WTC11 (cell line): Measurements from ENCODE around the gene RASL11B. TPM values are rescaled to one million over a fixed set of nuclear protein-coding genes. Genes with fewer than 3 reads are reported as not detected.

ENCODE experiments used
- ATAC-seq: fragments of 200-7000 bp; cut with Tn5 transposase; 2 replicates; pipeline ENCODE4 v1.10.0; 2021; ENCODE audit warnings: mild to moderate bottlenecking, moderate library complexity
- CTCF ChIA-PET: fragments of 300-600 bp; sonication (Branson Sonifier 250); formaldehyde crosslinking; loops from one replicate; lab custom pipeline; 2021; ENCODE audit warnings: antibody characterized with exemption; lab: Charles Lee
- POLR2A ChIA-PET: fragments of 350-600 bp; sonication (Branson Sonifier 250); formaldehyde crosslinking; loops from one replicate; lab custom pipeline; 2021; ENCODE audit warnings: antibody characterized with exemption; lab: Charles Lee
- DNase-seq: peaks from one replicate; pipeline ENCODE4 v3.0.0; 2021; ENCODE audit warnings: low spot score
- H3K27ac Mint-ChIP-seq: 2 replicates; pipeline ENCODE4 v1.8.0; 2021; ENCODE audit warnings: mixed read lengths
- H3K27me3 Mint-ChIP-seq: 2 replicates; pipeline ENCODE4 v1.8.0; 2021; ENCODE audit warnings: low read depth, mild to moderate bottlenecking, moderate library complexity, mixed read lengths
- H3K36me3 Mint-ChIP-seq: 2 replicates; pipeline ENCODE4 v1.8.0; 2021; ENCODE audit warnings: mixed read lengths
- H3K4me1 Mint-ChIP-seq: 2 replicates; pipeline ENCODE4 v1.8.0; 2022; ENCODE audit warnings: mixed read lengths
- H3K4me3 Mint-ChIP-seq: 2 replicates; pipeline ENCODE4 v1.8.0; 2021; ENCODE audit warnings: mild to moderate bottlenecking, moderate library complexity, mixed read lengths
- H3K9me3 Mint-ChIP-seq: 2 replicates; pipeline ENCODE4 v1.8.0; 2021; ENCODE audit warnings: mixed read lengths
- ATF1 ChIP-seq: sonication (generic); formaldehyde crosslinking; IDR thresholded peaks from 2 replicates; pipeline ENCODE4 v1.8.1; 2023; ENCODE audit warnings: mild to moderate bottlenecking, moderate library complexity, missing genetic modification reagents
- CREB1 ChIP-seq: sonication (generic); formaldehyde crosslinking; IDR thresholded peaks from 2 replicates; pipeline ENCODE4 v1.8.0; 2023; ENCODE audit warnings: mild to moderate bottlenecking, missing genetic modification reagents
- CREM ChIP-seq: sonication (generic); formaldehyde crosslinking; IDR thresholded peaks from 2 replicates; pipeline ENCODE4 v1.8.1; 2022; ENCODE audit warnings: mild to moderate bottlenecking, missing genetic modification reagents, moderate library complexity
- FOXJ3 ChIP-seq: sonication (generic); formaldehyde crosslinking; IDR thresholded peaks from 2 replicates; pipeline ENCODE4 v1.9.0; 2021; ENCODE audit warnings: missing genetic modification reagents, mild to moderate bottlenecking, borderline replicate concordance
- IRF2 ChIP-seq: sonication (generic); formaldehyde crosslinking; IDR thresholded peaks from 2 replicates; pipeline ENCODE4 v1.8.0; 2022; ENCODE audit warnings: low read depth, missing genetic modification reagents, borderline replicate concordance
- JAZF1 ChIP-seq: fragments of 250-450 bp; sonication (Bioruptor Pico); IDR thresholded peaks from 2 replicates; pipeline ENCODE4 v1.9.0; 2021; ENCODE audit warnings: moderate library complexity, mild to moderate bottlenecking, inconsistent platforms
- JUN ChIP-seq: sonication (generic); formaldehyde crosslinking; IDR thresholded peaks from 2 replicates; pipeline ENCODE4 v1.8.0; 2023; ENCODE audit warnings: mild to moderate bottlenecking, missing genetic modification reagents
- NFATC4 ChIP-seq: fragments of 250-450 bp; sonication (Bioruptor Pico); IDR thresholded peaks from 2 replicates; pipeline ENCODE4 v1.9.0; 2021; ENCODE audit warnings: mild to moderate bottlenecking
- RORB ChIP-seq: fragments of 250-450 bp; sonication (Bioruptor Pico); IDR thresholded peaks from 2 replicates; pipeline ENCODE4 v1.9.0; 2021; ENCODE audit warnings: mild to moderate bottlenecking
- TEAD1 ChIP-seq: sonication (generic); formaldehyde crosslinking; IDR thresholded peaks from 2 replicates; pipeline ENCODE4 v1.8.0; 2022; ENCODE audit warnings: mild to moderate bottlenecking, missing genetic modification reagents
- ZBTB21 ChIP-seq: sonication (generic); formaldehyde crosslinking; IDR thresholded peaks from 2 replicates; pipeline ENCODE4 v1.8.1; 2023; ENCODE audit warnings: mild to moderate bottlenecking, missing genetic modification reagents, borderline replicate concordance
- ZNF138 ChIP-seq: sonication (generic); formaldehyde crosslinking; conservative IDR thresholded peaks from 2 replicates; pipeline ENCODE4 v1.8.1; 2022; ENCODE audit warnings: mild to moderate bottlenecking, moderate library complexity, missing genetic modification reagents
- total RNA-seq: library from RNA; stranded (reverse); gene quantifications from 3 replicates; pipeline ENCODE4 v1.2.3, GENCODE V29; 2021
- TF ChIP-seq, protein P1 (sequence below): fragments of 250-450 bp; sonication (Bioruptor Pico); IDR thresholded peaks from 2 replicates; pipeline ENCODE4 v1.9.0; 2021; ENCODE audit warnings: mild to moderate bottlenecking
- TF ChIP-seq, protein P2 (sequence below): fragments of 250-450 bp; sonication (Bioruptor Pico); IDR thresholded peaks from 2 replicates; pipeline ENCODE4 v2.1.2; 2022; ENCODE audit warnings: mild to moderate bottlenecking, moderate library complexity
- TF ChIP-seq, protein P3 (sequence below): sonication (generic); formaldehyde crosslinking; IDR thresholded peaks from 2 replicates; pipeline ENCODE4 v1.8.1; 2023; ENCODE audit warnings: mild to moderate bottlenecking, missing genetic modification reagents, moderate library complexity
- TF ChIP-seq, protein P4 (sequence below): fragments of 250-450 bp; sonication (Bioruptor Pico); IDR thresholded peaks from 2 replicates; pipeline ENCODE4 v1.9.0; 2021; ENCODE audit warnings: mild to moderate bottlenecking
- TF ChIP-seq, protein P5 (sequence below): sonication (generic); formaldehyde crosslinking; IDR thresholded peaks from 2 replicates; pipeline ENCODE4 v1.8.0; 2022; ENCODE audit warnings: mild to moderate bottlenecking, missing genetic modification reagents
- TF ChIP-seq, protein P6 (sequence below): sonication (generic); formaldehyde crosslinking; IDR thresholded peaks from 2 replicates; pipeline ENCODE4 v1.8.1; 2022; ENCODE audit warnings: missing genetic modification reagents, borderline replicate concordance
- TF ChIP-seq, protein P7 (sequence below): sonication (generic); formaldehyde crosslinking; IDR thresholded peaks from 2 replicates; pipeline ENCODE4 v1.8.0; 2022; ENCODE audit warnings: mild to moderate bottlenecking, missing genetic modification reagents
- TF ChIP-seq, protein P8 (sequence below): sonication (generic); formaldehyde crosslinking; IDR thresholded peaks from 2 replicates; pipeline ENCODE4 v1.8.1; 2022; ENCODE audit warnings: mild to moderate bottlenecking, moderate library complexity, missing genetic modification reagents

RASL11B gene
- total RNA-seq, 1 experiment from 2014 or later: 58.5 TPM

DNA sequence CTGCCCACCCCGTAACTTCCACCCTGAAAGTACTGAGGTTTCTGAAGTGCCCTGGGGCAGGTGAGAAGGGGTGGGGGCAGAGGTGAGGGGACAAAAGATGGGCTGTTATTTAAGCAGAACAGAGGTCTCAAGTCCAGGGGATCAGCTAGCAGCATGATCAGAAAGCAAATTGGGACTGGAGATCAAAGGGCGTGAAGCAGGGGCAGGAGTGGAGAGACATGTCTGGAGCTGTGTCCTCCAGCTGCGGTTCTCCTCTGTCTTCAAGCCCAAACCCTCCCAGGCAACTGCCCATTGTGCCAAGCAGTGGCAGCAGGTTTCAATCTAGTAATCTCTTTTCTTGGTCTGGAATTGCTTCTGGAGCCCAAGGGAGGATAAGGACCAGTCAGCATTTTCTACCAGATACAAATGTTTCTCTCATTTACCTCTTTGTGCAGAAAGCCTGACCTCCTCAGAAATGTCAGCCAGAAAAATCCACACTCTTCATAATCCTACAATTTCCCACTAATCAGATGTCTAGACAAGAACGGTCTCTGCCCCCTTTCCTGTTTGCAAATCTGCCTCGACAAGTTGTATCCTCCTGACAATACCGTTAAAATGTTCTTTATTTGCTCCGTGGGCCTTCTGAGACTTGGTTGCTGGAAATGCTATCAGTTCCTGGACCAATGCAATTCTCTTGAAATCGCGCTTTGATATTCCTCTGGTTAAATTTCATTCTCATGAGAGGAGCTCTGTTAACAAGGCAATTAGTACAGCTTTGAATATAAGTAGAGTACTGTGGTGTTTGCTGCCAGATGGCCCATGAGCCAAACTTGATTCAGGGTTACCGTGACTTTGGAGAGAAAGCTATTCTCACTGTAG, 23.2 kb upstream of the RASL11B start (continued):
- TF ChIP-seq, protein P1, sequence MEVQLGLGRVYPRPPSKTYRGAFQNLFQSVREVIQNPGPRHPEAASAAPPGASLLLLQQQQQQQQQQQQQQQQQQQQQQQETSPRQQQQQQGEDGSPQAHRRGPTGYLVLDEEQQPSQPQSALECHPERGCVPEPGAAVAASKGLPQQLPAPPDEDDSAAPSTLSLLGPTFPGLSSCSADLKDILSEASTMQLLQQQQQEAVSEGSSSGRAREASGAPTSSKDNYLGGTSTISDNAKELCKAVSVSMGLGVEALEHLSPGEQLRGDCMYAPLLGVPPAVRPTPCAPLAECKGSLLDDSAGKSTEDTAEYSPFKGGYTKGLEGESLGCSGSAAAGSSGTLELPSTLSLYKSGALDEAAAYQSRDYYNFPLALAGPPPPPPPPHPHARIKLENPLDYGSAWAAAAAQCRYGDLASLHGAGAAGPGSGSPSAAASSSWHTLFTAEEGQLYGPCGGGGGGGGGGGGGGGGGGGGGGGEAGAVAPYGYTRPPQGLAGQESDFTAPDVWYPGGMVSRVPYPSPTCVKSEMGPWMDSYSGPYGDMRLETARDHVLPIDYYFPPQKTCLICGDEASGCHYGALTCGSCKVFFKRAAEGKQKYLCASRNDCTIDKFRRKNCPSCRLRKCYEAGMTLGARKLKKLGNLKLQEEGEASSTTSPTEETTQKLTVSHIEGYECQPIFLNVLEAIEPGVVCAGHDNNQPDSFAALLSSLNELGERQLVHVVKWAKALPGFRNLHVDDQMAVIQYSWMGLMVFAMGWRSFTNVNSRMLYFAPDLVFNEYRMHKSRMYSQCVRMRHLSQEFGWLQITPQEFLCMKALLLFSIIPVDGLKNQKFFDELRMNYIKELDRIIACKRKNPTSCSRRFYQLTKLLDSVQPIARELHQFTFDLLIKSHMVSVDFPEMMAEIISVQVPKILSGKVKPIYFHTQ (CRISPR knock-in tag): no peak
- TF ChIP-seq, protein P2, sequence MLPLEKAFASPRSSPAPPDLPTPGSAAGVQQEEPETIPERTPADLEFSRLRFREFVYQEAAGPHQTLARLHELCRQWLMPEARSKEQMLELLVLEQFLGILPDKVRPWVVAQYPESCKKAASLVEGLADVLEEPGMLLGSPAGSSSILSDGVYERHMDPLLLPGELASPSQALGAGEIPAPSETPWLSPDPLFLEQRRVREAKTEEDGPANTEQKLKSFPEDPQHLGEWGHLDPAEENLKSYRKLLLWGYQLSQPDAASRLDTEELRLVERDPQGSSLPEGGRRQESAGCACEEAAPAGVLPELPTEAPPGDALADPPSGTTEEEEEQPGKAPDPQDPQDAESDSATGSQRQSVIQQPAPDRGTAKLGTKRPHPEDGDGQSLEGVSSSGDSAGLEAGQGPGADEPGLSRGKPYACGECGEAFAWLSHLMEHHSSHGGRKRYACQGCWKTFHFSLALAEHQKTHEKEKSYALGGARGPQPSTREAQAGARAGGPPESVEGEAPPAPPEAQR (CRISPR knock-in tag): no peak
- no peak for TF ChIP-seq NFATC4 (CRISPR knock-in tag)
- no peak for TF ChIP-seq RORB (CRISPR knock-in tag)
- TF ChIP-seq, protein P3, sequence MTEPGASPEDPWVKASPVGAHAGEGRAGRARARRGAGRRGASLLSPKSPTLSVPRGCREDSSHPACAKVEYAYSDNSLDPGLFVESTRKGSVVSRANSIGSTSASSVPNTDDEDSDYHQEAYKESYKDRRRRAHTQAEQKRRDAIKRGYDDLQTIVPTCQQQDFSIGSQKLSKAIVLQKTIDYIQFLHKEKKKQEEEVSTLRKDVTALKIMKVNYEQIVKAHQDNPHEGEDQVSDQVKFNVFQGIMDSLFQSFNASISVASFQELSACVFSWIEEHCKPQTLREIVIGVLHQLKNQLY (CRISPR knock-in tag): no peak

DNA sequence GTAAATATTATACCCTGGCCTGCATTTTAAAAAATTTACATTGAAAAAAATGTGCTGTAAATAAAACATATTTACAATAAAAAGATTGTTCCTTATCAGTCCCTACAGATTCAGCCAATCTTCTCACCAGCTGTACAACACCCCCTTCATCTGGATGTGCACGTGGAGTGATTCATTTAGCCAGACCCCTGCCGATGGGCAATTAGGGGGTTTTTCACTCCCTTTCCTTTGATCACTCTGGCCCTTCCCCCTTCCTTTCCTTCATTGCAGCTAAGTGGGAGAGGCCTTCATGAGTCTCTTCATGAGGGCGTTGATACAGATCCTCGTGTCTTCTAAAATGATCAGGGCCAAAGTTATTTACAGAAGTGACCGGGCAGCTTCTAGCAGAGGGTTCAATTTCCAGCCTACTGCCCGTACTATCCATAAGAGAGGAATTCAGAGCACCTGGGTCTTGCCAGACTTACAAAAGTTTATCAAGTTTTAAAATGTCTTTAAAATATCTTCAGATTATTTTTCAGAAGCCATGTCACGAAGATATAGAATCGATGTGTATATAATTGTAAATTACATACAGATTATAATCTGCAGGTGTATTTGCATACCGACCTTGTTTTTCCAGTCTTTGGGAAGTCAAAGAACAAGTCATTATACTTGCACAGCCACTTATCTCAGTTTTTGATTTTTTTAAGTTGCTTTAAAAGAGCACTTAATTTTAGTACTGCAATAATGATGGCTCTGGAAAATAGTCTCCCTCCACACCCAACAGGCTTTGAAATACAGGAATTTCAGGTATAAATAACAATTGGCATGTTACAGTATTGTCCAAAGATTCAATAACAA, 21.4 kb upstream of the RASL11B start:
- no peaks in the 10 kb centered on the region for H3K36me3 Mint-ChIP-seq
- peaks cover 82% of the 10 kb centered on the region for H3K4me1 Mint-ChIP-seq
- TF ChIP-seq TEAD1 (CRISPR knock-in tag) (0 out of 2 replicates have a peak, but pooled peaks have one; percentile 45), CREM (CRISPR knock-in tag) (0 out of 2 replicates have a peak, but pooled peaks have one; percentile 26)
- TF ChIP-seq, protein P4, sequence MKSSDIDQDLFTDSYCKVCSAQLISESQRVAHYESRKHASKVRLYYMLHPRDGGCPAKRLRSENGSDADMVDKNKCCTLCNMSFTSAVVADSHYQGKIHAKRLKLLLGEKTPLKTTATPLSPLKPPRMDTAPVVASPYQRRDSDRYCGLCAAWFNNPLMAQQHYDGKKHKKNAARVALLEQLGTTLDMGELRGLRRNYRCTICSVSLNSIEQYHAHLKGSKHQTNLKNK (CRISPR knock-in tag): no peak
- TF ChIP-seq, protein P5, sequence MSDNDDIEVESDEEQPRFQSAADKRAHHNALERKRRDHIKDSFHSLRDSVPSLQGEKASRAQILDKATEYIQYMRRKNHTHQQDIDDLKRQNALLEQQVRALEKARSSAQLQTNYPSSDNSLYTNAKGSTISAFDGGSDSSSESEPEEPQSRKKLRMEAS: peak; percentile 60
- H3K9me3 Mint-ChIP-seq: no peaks in the 10 kb centered on the region
- DNase-seq (no peak), ATAC-seq (peak; percentile 35)
- peaks cover 27% of the 10 kb centered on the region for H3K27me3 Mint-ChIP-seq
- ChIA-PET POLR2A (interaction anchor here (0.9 kb wide), 1 partner anchor 99 kb away, joined by 3 read pairs; no protein-coding TSS in a partner anchor), CTCF (interaction anchor here (2.0 kb wide), 1 partner anchor 70 kb away, joined by 8 read pairs; no protein-coding TSS in a partner anchor)
- H3K4me3 Mint-ChIP-seq: peak overlapping the region; percentile 28; the same call in 1 of the 2 replicates
- no peak overlapping the region for H3K27ac Mint-ChIP-seq

DNA sequence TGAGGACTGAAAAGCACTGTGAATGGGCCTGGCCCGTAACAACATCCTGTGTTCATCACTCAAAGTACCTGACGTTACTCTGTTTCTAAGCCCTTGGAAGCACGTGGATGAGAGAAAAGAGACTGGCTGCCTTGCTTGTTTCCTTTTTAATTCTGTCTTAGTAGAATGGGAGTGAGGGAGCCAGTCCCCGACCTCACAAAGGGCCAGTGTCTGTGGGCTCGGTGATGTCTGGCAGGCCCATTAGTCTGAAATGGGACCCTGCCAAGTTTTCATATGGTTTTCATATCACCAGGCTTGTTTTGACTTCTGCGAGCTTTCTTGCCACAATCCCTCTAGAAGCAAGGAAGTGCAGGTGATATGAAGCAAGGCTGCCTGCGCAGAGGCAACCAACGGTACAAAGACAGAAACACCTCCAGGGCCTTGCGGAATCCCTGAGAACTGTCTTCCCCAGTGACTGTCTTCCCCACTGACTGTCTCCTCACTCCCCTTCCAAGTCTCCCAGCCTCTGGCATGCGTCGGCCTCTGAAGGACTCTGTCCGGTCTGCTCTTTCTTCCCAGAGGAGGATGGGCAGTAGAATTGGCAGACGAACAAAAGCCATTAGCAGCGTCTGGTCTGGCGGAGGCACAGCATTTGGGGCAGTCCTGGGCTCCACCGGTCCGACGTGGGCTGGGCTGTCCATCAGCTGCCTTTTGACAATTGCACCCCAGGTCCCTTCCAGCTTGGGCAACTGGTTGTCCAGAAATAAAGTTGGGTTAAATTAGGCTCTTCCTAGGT, 20.2 kb upstream of the RASL11B start:
- Mint-ChIP-seq H3K9me3 (no peaks in the 10 kb centered on the region), H3K4me1 (peaks cover 72% of the 10 kb centered on the region), H3K27me3 (peaks cover 27% of the 10 kb centered on the region), H3K27ac (no peak overlapping the region), H3K4me3 (no peak overlapping the region), H3K36me3 (no peaks in the 10 kb centered on the region)
- no peak for DNase-seq
- POLR2A ChIA-PET: interaction anchor here (0.9 kb wide), 1 partner anchor 101 kb away, joined by 3 read pairs; no protein-coding TSS in a partner anchor
- CTCF ChIA-PET: no interaction called here
- no peak for ATAC-seq
- no peak for TF ChIP-seq CREB1 (CRISPR knock-in tag)
- no peak for TF ChIP-seq ATF1 (CRISPR knock-in tag)
- no peak for TF ChIP-seq ZBTB21
- no peak for TF ChIP-seq IRF2
- TF ChIP-seq FOXJ3: no peak
- TF ChIP-seq JAZF1: no peak
- TF ChIP-seq JUN (CRISPR knock-in tag): no peak
- TF ChIP-seq, protein P6, sequence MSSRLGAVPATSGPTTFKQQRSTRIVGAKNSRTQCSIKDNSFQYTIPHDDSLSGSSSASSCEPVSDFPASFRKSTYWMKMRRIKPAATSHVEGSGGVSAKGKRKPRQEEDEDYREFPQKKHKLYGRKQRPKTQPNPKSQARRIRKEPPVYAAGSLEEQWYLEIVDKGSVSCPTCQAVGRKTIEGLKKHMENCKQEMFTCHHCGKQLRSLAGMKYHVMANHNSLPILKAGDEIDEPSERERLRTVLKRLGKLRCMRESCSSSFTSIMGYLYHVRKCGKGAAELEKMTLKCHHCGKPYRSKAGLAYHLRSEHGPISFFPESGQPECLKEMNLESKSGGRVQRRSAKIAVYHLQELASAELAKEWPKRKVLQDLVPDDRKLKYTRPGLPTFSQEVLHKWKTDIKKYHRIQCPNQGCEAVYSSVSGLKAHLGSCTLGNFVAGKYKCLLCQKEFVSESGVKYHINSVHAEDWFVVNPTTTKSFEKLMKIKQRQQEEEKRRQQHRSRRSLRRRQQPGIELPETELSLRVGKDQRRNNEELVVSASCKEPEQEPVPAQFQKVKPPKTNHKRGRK (CRISPR knock-in tag): no peak
- TF ChIP-seq, protein P7, sequence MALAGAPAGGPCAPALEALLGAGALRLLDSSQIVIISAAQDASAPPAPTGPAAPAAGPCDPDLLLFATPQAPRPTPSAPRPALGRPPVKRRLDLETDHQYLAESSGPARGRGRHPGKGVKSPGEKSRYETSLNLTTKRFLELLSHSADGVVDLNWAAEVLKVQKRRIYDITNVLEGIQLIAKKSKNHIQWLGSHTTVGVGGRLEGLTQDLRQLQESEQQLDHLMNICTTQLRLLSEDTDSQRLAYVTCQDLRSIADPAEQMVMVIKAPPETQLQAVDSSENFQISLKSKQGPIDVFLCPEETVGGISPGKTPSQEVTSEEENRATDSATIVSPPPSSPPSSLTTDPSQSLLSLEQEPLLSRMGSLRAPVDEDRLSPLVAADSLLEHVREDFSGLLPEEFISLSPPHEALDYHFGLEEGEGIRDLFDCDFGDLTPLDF (CRISPR knock-in tag): no peak
- no peak for TF ChIP-seq ZNF138 (CRISPR knock-in tag)
- TF ChIP-seq, protein P8, sequence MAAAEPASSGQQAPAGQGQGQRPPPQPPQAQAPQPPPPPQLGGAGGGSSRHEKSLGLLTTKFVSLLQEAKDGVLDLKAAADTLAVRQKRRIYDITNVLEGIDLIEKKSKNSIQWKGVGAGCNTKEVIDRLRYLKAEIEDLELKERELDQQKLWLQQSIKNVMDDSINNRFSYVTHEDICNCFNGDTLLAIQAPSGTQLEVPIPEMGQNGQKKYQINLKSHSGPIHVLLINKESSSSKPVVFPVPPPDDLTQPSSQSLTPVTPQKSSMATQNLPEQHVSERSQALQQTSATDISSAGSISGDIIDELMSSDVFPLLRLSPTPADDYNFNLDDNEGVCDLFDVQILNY (CRISPR knock-in tag): no peak
